ENCODE results near the gene BTLA.
"Not testable (repeated sequence)": the region's sequence is repeated elsewhere in the genome, so short reads cannot be mapped to it uniquely, and the experiment has no call there.

BTLA gene

GRCh38 chr3:112425858-112426750 is 73.2 kb downstream of the BTLA start:
- Histone ChIP-seq H3K9me3 (ENCODE audit: severe bottlenecking) (no peaks in the 10 kb centered on the region), H3K4me3 (ENCODE audit: low read depth, low read length) (no peak overlapping the region), H3K27ac (no peak overlapping the region), H3K36me3 (no peaks in the 10 kb centered on the region), H3K27me3 (ENCODE audit: insufficient read depth, low read depth, severe bottlenecking) (no peaks in the 10 kb centered on the region)
- no peak for DNase-seq
- TF ChIP-seq, protein P1, sequence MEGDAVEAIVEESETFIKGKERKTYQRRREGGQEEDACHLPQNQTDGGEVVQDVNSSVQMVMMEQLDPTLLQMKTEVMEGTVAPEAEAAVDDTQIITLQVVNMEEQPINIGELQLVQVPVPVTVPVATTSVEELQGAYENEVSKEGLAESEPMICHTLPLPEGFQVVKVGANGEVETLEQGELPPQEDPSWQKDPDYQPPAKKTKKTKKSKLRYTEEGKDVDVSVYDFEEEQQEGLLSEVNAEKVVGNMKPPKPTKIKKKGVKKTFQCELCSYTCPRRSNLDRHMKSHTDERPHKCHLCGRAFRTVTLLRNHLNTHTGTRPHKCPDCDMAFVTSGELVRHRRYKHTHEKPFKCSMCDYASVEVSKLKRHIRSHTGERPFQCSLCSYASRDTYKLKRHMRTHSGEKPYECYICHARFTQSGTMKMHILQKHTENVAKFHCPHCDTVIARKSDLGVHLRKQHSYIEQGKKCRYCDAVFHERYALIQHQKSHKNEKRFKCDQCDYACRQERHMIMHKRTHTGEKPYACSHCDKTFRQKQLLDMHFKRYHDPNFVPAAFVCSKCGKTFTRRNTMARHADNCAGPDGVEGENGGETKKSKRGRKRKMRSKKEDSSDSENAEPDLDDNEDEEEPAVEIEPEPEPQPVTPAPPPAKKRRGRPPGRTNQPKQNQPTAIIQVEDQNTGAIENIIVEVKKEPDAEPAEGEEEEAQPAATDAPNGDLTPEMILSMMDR (IDR thresholded peaks at IDR 0.05; ENCODE audit: low read depth, low read length), result no peak

DNA sequence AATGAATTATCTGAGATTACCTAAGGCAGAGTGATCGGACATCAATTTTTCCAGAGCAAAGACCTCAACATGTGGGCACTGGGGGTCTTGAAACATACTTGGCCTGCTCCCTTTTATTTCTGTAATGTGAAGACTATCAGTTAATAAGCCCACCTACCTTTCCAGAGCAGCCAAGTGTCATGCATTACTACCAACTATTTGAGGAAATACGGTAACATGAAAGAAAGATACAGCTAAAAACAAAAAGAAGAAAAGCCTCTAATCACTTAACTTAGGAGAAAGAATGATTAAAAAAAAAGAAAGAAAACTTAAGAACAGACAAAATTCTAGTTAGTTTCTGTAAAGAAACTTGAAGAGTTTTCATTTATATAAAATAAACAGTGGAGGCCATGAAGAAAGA is 73.9 kb downstream of the BTLA start:
- TF ChIP-seq, protein P1 (IDR thresholded peaks at IDR 0.05; ENCODE audit: low read depth, low read length), result no peak
- H3K27me3 ChIP-seq (ENCODE audit: insufficient read depth, low read depth, severe bottlenecking), result no peaks in the 10 kb centered on the region
- H3K36me3 ChIP-seq, result no peaks in the 10 kb centered on the region
- no peak for DNase-seq
- no peak overlapping the region for H3K27ac ChIP-seq
- H3K9me3 ChIP-seq (ENCODE audit: severe bottlenecking), result no peaks in the 10 kb centered on the region
- no peak overlapping the region for H3K4me3 ChIP-seq (ENCODE audit: low read depth, low read length)

DNA sequence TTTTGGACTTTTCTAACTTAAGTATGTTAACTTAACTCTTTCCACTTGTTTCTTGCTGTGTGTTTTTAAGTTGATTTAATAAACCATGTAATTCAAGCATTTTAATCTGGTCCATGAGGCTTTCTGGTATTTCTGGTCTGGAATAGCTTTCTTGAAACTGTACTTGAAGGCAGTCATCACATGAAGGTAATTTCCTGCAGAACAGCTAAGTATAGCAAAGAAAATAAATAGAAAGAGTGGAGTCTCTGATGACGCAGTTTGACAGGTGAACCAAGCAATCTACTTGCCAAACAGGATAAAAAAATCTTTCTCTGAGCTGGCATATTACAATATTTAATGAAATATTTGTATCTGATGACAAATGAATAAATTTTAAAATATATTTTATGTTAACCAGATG is 74.9 kb downstream of the BTLA start:
- TF ChIP-seq, protein P1 (IDR thresholded peaks at IDR 0.05; ENCODE audit: low read depth, low read length), result no peak
- Histone ChIP-seq H3K27ac (no peak overlapping the region), H3K36me3 (no peaks in the 10 kb centered on the region), H3K9me3 (ENCODE audit: severe bottlenecking) (no peaks in the 10 kb centered on the region), H3K4me3 (ENCODE audit: low read depth, low read length) (no peak overlapping the region), H3K27me3 (ENCODE audit: insufficient read depth, low read depth, severe bottlenecking) (no peaks in the 10 kb centered on the region)
- no peak for DNase-seq

GRCh38 chr3:112422921-112423320 is 76.4 kb downstream of the BTLA start:
- H3K36me3 ChIP-seq; H3K27me3 ChIP-seq (ENCODE audit: insufficient read depth, low read depth, severe bottlenecking); H3K4me3 ChIP-seq (ENCODE audit: low read depth, low read length); H3K27ac ChIP-seq; H3K9me3 ChIP-seq (ENCODE audit: severe bottlenecking); DNase-seq: not testable (repeated sequence)

- not testable (repeated sequence) for H3K9me3 ChIP-seq (ENCODE audit: severe bottlenecking); H3K27ac ChIP-seq; H3K27me3 ChIP-seq (ENCODE audit: insufficient read depth, low read depth, severe bottlenecking); H3K4me3 ChIP-seq (ENCODE audit: low read depth, low read length); H3K36me3 ChIP-seq; DNase-seq
Observed at GRCh38 chr3:112418526-112418925, 80.7 kb downstream of the BTLA start.

DNA sequence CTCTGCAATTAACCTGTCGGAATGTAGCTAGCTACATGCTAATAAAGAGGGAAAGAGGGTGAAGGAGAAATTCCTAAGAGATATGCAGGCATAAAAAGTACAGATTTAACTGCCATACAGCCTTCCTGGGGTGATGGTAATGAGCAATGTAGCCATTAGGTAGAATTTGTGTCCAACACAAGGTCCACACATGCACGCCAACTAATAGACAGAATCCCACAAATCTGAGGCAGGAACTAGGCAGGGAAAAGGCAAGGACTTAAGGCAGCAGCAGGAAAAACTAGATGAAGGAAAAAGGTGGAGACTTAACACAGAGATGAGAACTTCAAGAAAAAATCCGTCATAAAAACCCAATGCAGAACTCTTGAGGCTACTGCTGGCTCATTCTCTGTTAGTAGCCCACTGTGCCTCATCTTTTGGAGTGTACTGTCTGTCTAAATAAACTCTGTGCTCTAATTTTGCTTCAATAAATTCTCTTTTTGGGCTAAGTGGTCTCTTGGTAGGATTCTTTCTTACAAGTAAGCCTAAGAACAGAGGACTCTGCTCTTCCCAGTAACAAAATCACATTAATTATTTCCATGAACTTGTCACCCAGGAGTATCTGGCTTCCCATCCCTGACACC is 81.5 kb downstream of the BTLA start:
- TF ChIP-seq, protein P1 (IDR thresholded peaks at IDR 0.05; ENCODE audit: low read depth, low read length), result no peak
- Histone ChIP-seq H3K36me3 (no peaks in the 10 kb centered on the region), H3K9me3 (ENCODE audit: severe bottlenecking) (no peaks in the 10 kb centered on the region), H3K27ac (no peak overlapping the region), H3K27me3 (ENCODE audit: insufficient read depth, low read depth, severe bottlenecking) (no peaks in the 10 kb centered on the region), H3K4me3 (ENCODE audit: low read depth, low read length) (no peak overlapping the region)
- DNase-seq, result no peak
